Body of pancreas (tissue), 4 donors: ENCODE results near the gene TNFAIP8L3. TPM values are rescaled to one million over a fixed set of nuclear protein-coding genes. Genes with fewer than 3 reads are reported as not detected.

Experiments
- ATAC-seq: fragments of 150-250 bp; one replicate; pipeline ENCODE4 v1.9.1; 2016
- DNase-seq, 4 donors: peaks; one replicate each; pipeline ENCODE4 v3.0.0-alpha.2; 2019
- H3K27ac ChIP-seq, 4 donors: fragments of 200-600 bp; sonication (generic); 1 replicate in 3 of 4; 2 replicates in 1 of 4; pipeline versions ENCODE4 v1.5.1 to v1.6.1; 2016 to 2019; ENCODE audit warnings: mild to moderate bottlenecking in 1 of 4, mixed read lengths in 1 of 4, moderate library complexity in 1 of 4
- H3K27me3 ChIP-seq, 2 donors: fragments of 200-600 bp; sonication (generic); one replicate each; pipeline ENCODE4 v1.6.0; 2016; ENCODE audit warnings: mild to moderate bottlenecking in 1 of 2
- H3K36me3 ChIP-seq, 2 donors: fragments of 200-600 bp; sonication (generic); replicated peaks in 1 of 2; 2 replicates each; pipeline ENCODE4 v1.5.1; 2016; ENCODE audit warnings: low read depth in 2 of 2; ENCODE audit not compliant: insufficient read depth in 1 of 2
- H3K4me1 ChIP-seq: fragments of 200-600 bp; sonication (generic); one replicate; pipeline ENCODE4 v1.6.0; 2016
- H3K4me3 ChIP-seq, 2 donors: fragments of 200-600 bp; sonication (generic); 1 replicate in 1 of 2; 2 replicates in 1 of 2; pipeline ENCODE4 v1.5.1; 2016 to 2019
- H3K9me3 ChIP-seq, 3 donors: fragments of 200-600 bp; sonication (generic); 1 replicate in 2 of 3; 2 replicates in 1 of 3; pipeline ENCODE4 v1.5.1; 2016
- CTCF ChIP-seq, 7 experiments: fragments of 450-650 bp in 4 of 7; fragments of 200-600 bp in 3 of 7; sonication (generic) in 3 of 7; IDR thresholded peaks; one replicate each; pipeline ENCODE4 v1.5.1; 2016 to 2019; ENCODE audit warnings: antibody characterized with exemption in 7 of 7
- POLR2A ChIP-seq, 3 donors: fragments of 450-650 bp; IDR thresholded peaks; one replicate each; pipeline ENCODE4 v1.6.1; 2016; ENCODE audit warnings: antibody characterized with exemption in 3 of 3, mild to moderate bottlenecking in 2 of 3
- WGBS, 2 donors: methylation state at CpG; one replicate each; pipeline ENCODE4 v1.1.5; 2017; 5-methylcytosine and 5-hydroxymethylcytosine counted together
- intact Hi-C: fragments of 100-400 bp; cut with DNase I; formaldehyde crosslinking; loops from one replicate; pipeline ENCODE4 v1.15.1; 2023
- total RNA-seq, 2 donors: library from RNA; depleted of rRNA; stranded (reverse); fragments of >200 nt; gene quantifications; one replicate each; pipeline ENCODE4 v1.1.0, GENCODE V29; 2016

Gene TNFAIP8L3
- total RNA-seq, 2 donors from 2014 or later, result 2.9 TPM; not detected in 1

DNA sequence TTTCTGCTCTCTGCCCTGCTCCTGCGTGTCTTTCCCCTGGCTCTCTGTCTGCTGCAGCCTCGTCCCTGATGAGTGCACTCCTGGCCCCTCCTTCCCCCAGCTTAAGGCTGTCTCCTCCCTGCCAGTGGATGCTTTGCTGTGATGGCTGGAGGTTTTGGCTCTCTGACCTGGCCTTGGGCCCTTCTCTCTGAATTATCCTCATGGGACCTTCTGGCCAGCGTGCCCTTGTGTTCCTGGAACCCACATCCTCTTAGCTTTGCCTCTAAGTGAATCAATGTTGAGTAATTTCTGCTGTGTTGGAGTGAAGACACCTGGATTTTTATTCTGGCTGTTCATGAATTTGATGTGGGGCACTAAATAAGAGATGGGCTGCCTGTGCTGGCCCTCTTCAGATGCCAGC is 9.8 kb upstream of the TNFAIP8L3 start:
- WGBS, 2 donors, result 63 to 68% methylated on average over 3 of the region's 3 CpGs
- no peak overlapping the region for H3K4me3 ChIP-seq
- peak; percentile 19 to 50 (median 30) for DNase-seq
- H3K9me3 ChIP-seq, result no peaks in the 10 kb centered on the region
- TF ChIP-seq CTCF (IDR thresholded peaks at IDR 0.05), result no peak
- TF ChIP-seq POLR2A (IDR thresholded peaks at IDR 0.05), result peak in 1 of 3 donors; percentile 15
- H3K27ac ChIP-seq, result no peak overlapping the region
- no peaks in the 10 kb centered on the region for H3K36me3 ChIP-seq
- ATAC-seq, result peak; percentile 67
- H3K27me3 ChIP-seq, result no peaks in the 10 kb centered on the region
- H3K4me1 ChIP-seq, result no peaks in the 10 kb centered on the region
- intact Hi-C loops, result no loop called here

DNA sequence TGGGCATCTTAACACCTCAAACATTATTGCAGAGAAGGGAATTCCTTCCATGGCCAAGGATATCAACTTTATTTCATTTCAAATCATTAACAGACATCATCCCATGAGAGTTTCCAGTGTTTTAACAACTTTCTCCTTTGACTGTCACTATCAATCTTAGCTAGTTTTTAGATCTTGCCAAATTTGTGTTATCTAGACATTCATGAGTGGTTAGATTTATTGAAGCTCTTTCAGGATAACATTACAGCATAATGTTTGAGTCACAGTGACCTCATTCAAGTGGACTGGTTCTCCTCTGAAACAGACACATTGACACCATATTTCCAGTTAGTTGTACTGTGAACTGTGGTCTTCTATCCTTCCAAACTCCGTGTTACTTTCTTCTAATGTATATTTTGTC is 8.6 kb upstream of the TNFAIP8L3 start:
- Histone ChIP-seq H3K27ac (no peak overlapping the region), H3K4me3 (no peak overlapping the region), H3K4me1 (no peaks in the 10 kb centered on the region), H3K27me3 (no peaks in the 10 kb centered on the region), H3K36me3 (no peaks in the 10 kb centered on the region), H3K9me3 (no peaks in the 10 kb centered on the region)
- DNase-seq (no peak), ATAC-seq (peak; percentile 54)
- intact Hi-C loops, result no loop called here
- 58 to 65% methylated on average over 1 of the region's 1 CpG for WGBS, 2 donors
- no peak for TF ChIP-seq CTCF (IDR thresholded peaks at IDR 0.05)
- no peak for TF ChIP-seq POLR2A (IDR thresholded peaks at IDR 0.05)

DNA sequence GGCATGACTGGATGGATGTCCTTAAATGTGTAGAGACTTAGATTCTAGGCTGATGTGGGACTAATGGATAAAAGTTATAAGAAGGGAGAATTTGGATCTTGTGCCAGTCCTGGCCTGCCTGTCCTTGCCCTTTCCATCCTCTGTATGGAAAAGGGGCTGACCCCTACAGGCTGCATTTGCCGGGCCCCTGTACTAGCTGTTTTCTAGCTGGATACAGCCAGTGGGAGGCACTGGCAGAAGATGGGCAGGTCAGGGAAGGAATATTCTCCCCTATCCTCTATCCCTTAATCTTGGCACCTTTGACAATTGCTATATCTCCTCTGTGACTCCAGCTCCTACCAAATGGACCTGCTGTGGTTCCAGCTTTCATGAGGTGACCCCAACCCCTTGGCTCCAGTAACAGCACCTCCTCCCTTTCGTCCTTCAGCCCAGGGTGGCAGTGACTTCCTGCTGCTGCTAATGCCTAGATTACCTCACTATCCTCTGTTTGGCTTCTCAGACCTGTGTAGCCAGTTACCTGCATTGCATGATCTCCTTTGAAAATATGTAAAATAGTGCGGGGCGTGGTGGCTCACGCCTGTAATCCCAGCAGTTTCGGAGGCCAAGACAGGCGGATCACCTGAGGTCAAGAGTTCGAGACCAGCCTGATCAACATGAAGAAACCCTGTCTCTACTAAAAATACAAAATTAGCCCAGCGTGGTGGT is 6.2 kb upstream of the TNFAIP8L3 start:
- Histone ChIP-seq H3K27ac (no peak overlapping the region), H3K4me1 (no peaks in the 10 kb centered on the region), H3K36me3 (no peaks in the 10 kb centered on the region), H3K4me3 (no peak overlapping the region), H3K9me3 (no peaks in the 10 kb centered on the region), H3K27me3 (no peaks in the 10 kb centered on the region)
- WGBS, 2 donors, result 72 to 80% methylated on average over 9 of the region's 9 CpGs
- DNase-seq (no peak), ATAC-seq (no peak)
- intact Hi-C loops, result no loop called here
- TF ChIP-seq CTCF (IDR thresholded peaks at IDR 0.05) (no peak), POLR2A (IDR thresholded peaks at IDR 0.05) (no peak)

DNA sequence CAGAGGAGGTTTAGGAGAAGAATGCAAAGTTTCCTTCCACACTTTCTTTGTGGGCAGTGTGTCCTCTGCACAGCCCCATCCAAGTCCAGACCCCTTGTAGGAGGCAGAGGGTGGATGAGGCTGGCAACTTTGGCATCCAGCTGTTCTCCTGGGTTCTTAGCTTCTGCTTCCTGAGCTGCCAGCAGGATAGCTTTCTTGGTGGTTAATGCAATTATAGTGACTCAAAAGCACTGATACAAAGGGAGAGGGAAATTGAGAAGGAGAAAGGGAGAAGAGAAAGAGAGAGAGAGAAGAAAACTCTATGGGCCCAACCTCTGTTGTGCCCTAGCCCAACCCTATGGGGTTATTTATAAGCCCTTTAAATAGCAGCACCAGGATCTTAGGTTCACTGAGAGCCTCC is 4.5 kb upstream of the TNFAIP8L3 start:
- H3K4me3 ChIP-seq, result no peak overlapping the region
- no peak for ATAC-seq
- intact Hi-C loops, result no loop called here
- TF ChIP-seq POLR2A (IDR thresholded peaks at IDR 0.05) (no peak), CTCF (IDR thresholded peaks at IDR 0.05) (no peak)
- H3K36me3 ChIP-seq, result no peaks in the 10 kb centered on the region
- no peak for DNase-seq
- no peak overlapping the region for H3K27ac ChIP-seq
- peaks cover 12% of the 10 kb centered on the region for H3K4me1 ChIP-seq
- peaks cover 0 to 7% of the 10 kb centered on the region in 2 donors for H3K27me3 ChIP-seq
- H3K9me3 ChIP-seq, result no peaks in the 10 kb centered on the region

GRCh38 chr15:51098331-51098619 is 3.6 kb upstream of the TNFAIP8L3 start:
- ATAC-seq (no peak), DNase-seq (no peak)
- no peaks in the 10 kb centered on the region for H3K36me3 ChIP-seq
- no peak overlapping the region for H3K4me3 ChIP-seq
- H3K27ac ChIP-seq, result no peak overlapping the region
- intact Hi-C loops, result no loop called here
- no peak for TF ChIP-seq CTCF (IDR thresholded peaks at IDR 0.05)
- TF ChIP-seq POLR2A (IDR thresholded peaks at IDR 0.05), result no peak
- 89 to 92% methylated on average over 1 of the region's 1 CpG for WGBS, 2 donors
- H3K4me1 ChIP-seq, result peaks cover 22% of the 10 kb centered on the region
- H3K9me3 ChIP-seq, result no peaks in the 10 kb centered on the region
- H3K27me3 ChIP-seq, result peaks cover 0 to 7% of the 10 kb centered on the region in 2 donors
